Muscle layer of duodenum (tissue), 2 donors: ENCODE results near the gene MOK.

Experiments
- H3K27ac ChIP-seq: one replicate; pipeline ENCODE4 v1.7.0; 2013; ENCODE audit warnings: mild to moderate bottlenecking, low read length
- H3K27me3 ChIP-seq: one replicate; pipeline ENCODE4 v1.7.0; 2013; ENCODE audit warnings: low read depth, mild to moderate bottlenecking, control low read depth, low read length
- H3K36me3 ChIP-seq, 2 donors: one replicate each; pipeline ENCODE4 v1.7.0; 2013; ENCODE audit warnings: low read length in 2 of 2, control low read depth in 1 of 2, mild to moderate bottlenecking in 1 of 2; ENCODE audit not compliant: insufficient read depth in 2 of 2, control insufficient read depth in 1 of 2
- H3K4me1 ChIP-seq, 2 donors: one replicate each; pipeline ENCODE4 v1.7.0; 2013; ENCODE audit warnings: low read length in 2 of 2, mild to moderate bottlenecking in 2 of 2, control low read depth in 1 of 2, moderate library complexity in 1 of 2; ENCODE audit not compliant: insufficient read depth in 2 of 2, control insufficient read depth in 1 of 2
- H3K4me3 ChIP-seq, 2 donors: one replicate each; pipeline ENCODE4 v1.7.0; 2013; ENCODE audit warnings: low read length in 2 of 2, low read depth in 1 of 2, mild to moderate bottlenecking in 1 of 2
- H3K9me3 ChIP-seq, 2 donors: one replicate each; pipeline ENCODE4 v1.7.0; 2013; ENCODE audit warnings: low read length in 2 of 2, control low read depth in 1 of 2, mild to moderate bottlenecking in 1 of 2; ENCODE audit not compliant: control insufficient read depth in 1 of 2
- donor health status: healthy.

MOK gene

GRCh38 chr14:102196902-102197230 lies 108.1 kb downstream of the MOK start:
- no peak overlapping the region for H3K4me3 ChIP-seq
- peaks cover 4 to 24% of the 10 kb centered on the region in 2 donors for H3K36me3 ChIP-seq
- no peaks in the 10 kb centered on the region for H3K27me3 ChIP-seq
- no peaks in the 10 kb centered on the region for H3K9me3 ChIP-seq
- H3K27ac ChIP-seq: no peak overlapping the region
- H3K4me1 ChIP-seq: peaks cover 10 to 20% of the 10 kb centered on the region in 2 donors

GRCh38 chr14:102196039-102196901 lies 108.7 kb downstream of the MOK start:
- no peak overlapping the region for H3K4me3 ChIP-seq
- no peak overlapping the region for H3K27ac ChIP-seq
- H3K4me1 ChIP-seq: peaks cover 10 to 20% of the 10 kb centered on the region in 2 donors

GRCh38 chr14:102195446-102195845 lies 109.5 kb downstream of the MOK start:
- peaks cover 4 to 13% of the 10 kb centered on the region in 2 donors for H3K36me3 ChIP-seq
- H3K27ac ChIP-seq: no peak overlapping the region
- no peak overlapping the region for H3K4me3 ChIP-seq
- no peaks in the 10 kb centered on the region for H3K9me3 ChIP-seq
- no peaks in the 10 kb centered on the region for H3K27me3 ChIP-seq
- H3K4me1 ChIP-seq: peaks cover 10 to 23% of the 10 kb centered on the region in 2 donors

More at GRCh38 chr14:102196039-102196901, 108.7 kb downstream of the MOK start:
- peaks cover 4 to 20% of the 10 kb centered on the region in 2 donors for H3K36me3 ChIP-seq
- no peaks in the 10 kb centered on the region for H3K9me3 ChIP-seq
- H3K27me3 ChIP-seq: no peaks in the 10 kb centered on the region

GRCh38 chr14:102194856-102195255 lies 110.1 kb downstream of the MOK start:
- peaks cover 4 to 13% of the 10 kb centered on the region in 2 donors for H3K36me3 ChIP-seq
- no peaks in the 10 kb centered on the region for H3K9me3 ChIP-seq
- peaks cover 10 to 23% of the 10 kb centered on the region in 2 donors for H3K4me1 ChIP-seq
- H3K27ac ChIP-seq: no peak overlapping the region
- H3K4me3 ChIP-seq: no peak overlapping the region
- no peaks in the 10 kb centered on the region for H3K27me3 ChIP-seq

GRCh38 chr14:102192840-102193502 lies 112.0 kb downstream of the MOK start:
- Histone ChIP-seq H3K4me3 (no peak overlapping the region), H3K4me1 (peaks cover 10 to 23% of the 10 kb centered on the region in 2 donors), H3K9me3 (no peaks in the 10 kb centered on the region), H3K27ac (no peak overlapping the region), H3K27me3 (no peaks in the 10 kb centered on the region), H3K36me3 (peaks cover 0 to 6% of the 10 kb centered on the region in 2 donors)

- H3K4me1 ChIP-seq: peaks cover 12 to 24% of the 10 kb centered on the region in 2 donors
These were observed 115.1 kb downstream of the MOK start for GRCh38 chr14:102189874-102190273.

GRCh38 chr14:102188187-102188586 lies 116.8 kb downstream of the MOK start:
- Histone ChIP-seq H3K27ac (no peak overlapping the region), H3K4me3 (no peak overlapping the region), H3K9me3 (no peaks in the 10 kb centered on the region), H3K27me3 (no peaks in the 10 kb centered on the region), H3K36me3 (no peaks in the 10 kb centered on the region), H3K4me1 (peaks cover 7 to 34% of the 10 kb centered on the region in 2 donors)

More at GRCh38 chr14:102189874-102190273, 115.1 kb downstream of the MOK start:
- no peaks in the 10 kb centered on the region for H3K36me3 ChIP-seq
- no peak overlapping the region for H3K27ac ChIP-seq
- H3K27me3 ChIP-seq: no peaks in the 10 kb centered on the region
- H3K4me3 ChIP-seq: no peak overlapping the region
- H3K9me3 ChIP-seq: no peaks in the 10 kb centered on the region

GRCh38 chr14:102187568-102188001 lies 117.4 kb downstream of the MOK start:
- Histone ChIP-seq H3K36me3 (no peaks in the 10 kb centered on the region), H3K27me3 (no peaks in the 10 kb centered on the region), H3K4me3 (peak overlapping the region in 1 of 2 donors; percentile 1), H3K4me1 (peaks cover 7 to 39% of the 10 kb centered on the region in 2 donors), H3K9me3 (no peaks in the 10 kb centered on the region), H3K27ac (no peak overlapping the region)

GRCh38 chr14:102187044-102187443 lies 117.9 kb downstream of the MOK start:
- Histone ChIP-seq H3K27ac (no peak overlapping the region), H3K4me1 (peaks cover 7 to 42% of the 10 kb centered on the region in 2 donors)

GRCh38 chr14:102185360-102185759 lies 119.6 kb downstream of the MOK start:
- Histone ChIP-seq H3K4me1 (peaks cover 7 to 45% of the 10 kb centered on the region in 2 donors), H3K36me3 (no peaks in the 10 kb centered on the region), H3K4me3 (no peak overlapping the region), H3K9me3 (no peaks in the 10 kb centered on the region), H3K27ac (no peak overlapping the region), H3K27me3 (no peaks in the 10 kb centered on the region)

More at GRCh38 chr14:102187044-102187443, 117.9 kb downstream of the MOK start:
- Histone ChIP-seq H3K27me3 (no peaks in the 10 kb centered on the region), H3K4me3 (peak overlapping the region in 1 of 2 donors; percentile 1), H3K36me3 (no peaks in the 10 kb centered on the region), H3K9me3 (no peaks in the 10 kb centered on the region)

GRCh38 chr14:102184316-102185035 lies 120.5 kb downstream of the MOK start:
- Histone ChIP-seq H3K27me3 (no peaks in the 10 kb centered on the region), H3K4me3 (no peak overlapping the region), H3K36me3 (no peaks in the 10 kb centered on the region), H3K9me3 (no peaks in the 10 kb centered on the region), H3K27ac (no peak overlapping the region), H3K4me1 (peaks cover 7 to 45% of the 10 kb centered on the region in 2 donors)
